HG03095 (cell line): ENCODE data around the gene DLG2.

Experiments
- ATAC-seq: cut with Tn5 transposase; IDR thresholded peaks from one replicate; pipeline ENCODE4 v1.9.1; 2021; ENCODE audit warnings: moderate library complexity; ENCODE audit not compliant: unreplicated experiment

Gene DLG2

GRCh38 chr11:84247129-84247528 is 1380.0 kb downstream of the DLG2 start:
- ATAC-seq: no peak

DNA sequence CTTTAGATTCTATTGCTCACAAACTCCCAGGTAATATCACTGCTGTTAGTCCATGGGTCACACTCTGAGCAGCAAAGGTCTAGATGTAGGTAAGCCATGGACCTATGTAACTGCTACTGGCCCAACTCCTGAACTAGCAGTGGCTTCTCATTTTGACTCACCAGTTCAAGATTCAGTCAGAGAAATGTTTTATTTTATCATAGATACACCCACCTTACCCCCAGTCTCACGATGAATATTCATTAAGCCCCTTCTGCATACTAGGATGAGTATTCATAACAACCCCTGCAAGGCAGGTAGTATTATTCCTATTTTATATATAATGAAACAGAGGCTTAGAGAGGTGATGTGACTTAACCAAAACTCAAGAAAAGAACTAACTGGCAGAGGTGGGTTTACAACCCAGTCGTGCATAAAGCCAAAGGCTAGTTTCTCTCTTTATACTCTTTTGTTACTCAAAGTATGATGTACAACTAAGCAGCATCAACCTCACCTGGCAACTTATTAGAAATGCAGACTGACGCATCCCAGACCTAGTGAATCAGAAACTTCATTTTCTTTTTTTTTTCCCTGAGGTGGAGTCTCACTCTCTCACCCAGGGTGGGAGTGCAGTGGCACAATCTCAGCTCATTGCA is 1383.4 kb downstream of the DLG2 start:
- ATAC-seq: peak; percentile 78

- no peak for ATAC-seq
Measured at GRCh38 chr11:84241343-84242131, 1385.6 kb downstream of the DLG2 start.

GRCh38 chr11:84240847-84241246 is 1386.3 kb downstream of the DLG2 start:
- no peak for ATAC-seq

GRCh38 chr11:84236436-84236835 is 1390.7 kb downstream of the DLG2 start:
- no peak for ATAC-seq

DNA sequence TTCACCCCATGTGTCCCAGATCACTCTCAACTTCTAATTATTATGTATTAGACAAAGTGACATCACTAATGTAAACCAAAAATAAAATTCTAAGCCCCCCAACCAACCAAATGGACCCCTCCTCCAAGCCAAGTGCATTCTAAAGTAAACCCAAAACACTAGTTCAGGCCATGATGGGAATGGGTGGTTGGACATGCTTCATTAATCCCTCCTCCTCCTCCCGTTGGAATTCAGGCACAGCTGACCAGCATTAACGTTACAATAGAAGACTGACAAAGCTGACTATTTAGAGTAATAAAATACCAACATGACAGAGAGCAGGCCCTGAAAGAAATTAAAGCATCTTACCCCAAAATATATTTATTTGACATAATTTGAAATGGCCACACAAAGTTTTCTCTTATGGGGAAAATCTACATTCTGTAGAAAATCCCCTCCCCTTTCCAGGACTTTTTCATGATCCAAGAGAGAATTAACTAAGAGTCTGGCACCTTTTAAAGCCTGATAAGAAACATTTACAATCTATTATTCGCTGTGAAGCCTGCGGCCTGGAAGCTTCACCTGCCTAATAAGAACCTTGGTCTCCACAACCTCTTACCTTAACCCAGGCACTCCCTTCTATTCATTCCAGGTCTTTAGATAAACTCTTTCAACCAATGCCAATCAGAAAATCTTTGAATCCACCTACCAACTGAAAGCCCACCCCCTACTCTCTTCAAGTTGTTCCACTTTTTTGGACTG is 1392.5 kb downstream of the DLG2 start:
- ATAC-seq: no peak

DNA sequence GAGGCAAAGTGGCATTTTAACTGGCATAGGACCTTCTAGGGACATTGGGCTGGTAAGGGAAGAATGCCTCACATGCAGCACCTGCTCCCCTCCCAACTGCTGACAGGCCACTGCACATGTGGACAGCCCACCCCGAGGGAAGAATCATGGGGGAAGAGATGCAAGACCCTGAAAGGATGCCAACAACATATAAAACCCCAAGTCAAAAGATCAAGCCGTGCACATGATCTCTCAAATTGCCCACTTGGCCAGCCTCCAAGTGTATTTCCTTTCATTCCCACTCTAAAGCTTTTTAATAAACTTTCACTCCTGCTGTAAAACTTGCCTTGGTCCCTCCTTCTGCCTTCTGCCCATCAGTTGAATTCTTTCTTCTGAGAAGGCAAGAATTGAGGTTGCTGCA is 1393.1 kb downstream of the DLG2 start:
- ATAC-seq: no peak

- ATAC-seq: no peak
Measured at GRCh38 chr11:84232511-84232910, 1394.6 kb downstream of the DLG2 start.

DNA sequence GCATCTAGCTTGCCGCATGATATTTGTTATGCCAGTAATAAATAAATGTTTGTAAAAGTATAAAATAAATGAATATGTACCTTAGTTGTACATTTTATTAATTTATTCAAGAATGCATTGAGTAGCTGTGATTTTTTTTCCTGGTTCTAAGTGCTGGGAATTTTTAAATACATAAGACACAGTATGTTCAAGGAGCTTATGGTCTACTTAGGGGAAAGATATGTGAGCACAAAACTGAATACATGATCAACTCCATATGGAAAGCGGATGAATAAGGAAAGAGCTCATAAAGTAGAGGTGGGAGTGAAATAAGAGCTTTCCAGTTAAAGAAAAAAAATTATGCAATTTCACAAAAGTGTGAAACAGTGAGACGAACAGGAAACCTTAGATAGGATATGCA is 1396.7 kb downstream of the DLG2 start:
- ATAC-seq: no peak

GRCh38 chr11:84227970-84228665 is 1399.0 kb downstream of the DLG2 start:
- no peak for ATAC-seq

- no peak for ATAC-seq
Measured at GRCh38 chr11:84224042-84224441, 1403.1 kb downstream of the DLG2 start.

DNA sequence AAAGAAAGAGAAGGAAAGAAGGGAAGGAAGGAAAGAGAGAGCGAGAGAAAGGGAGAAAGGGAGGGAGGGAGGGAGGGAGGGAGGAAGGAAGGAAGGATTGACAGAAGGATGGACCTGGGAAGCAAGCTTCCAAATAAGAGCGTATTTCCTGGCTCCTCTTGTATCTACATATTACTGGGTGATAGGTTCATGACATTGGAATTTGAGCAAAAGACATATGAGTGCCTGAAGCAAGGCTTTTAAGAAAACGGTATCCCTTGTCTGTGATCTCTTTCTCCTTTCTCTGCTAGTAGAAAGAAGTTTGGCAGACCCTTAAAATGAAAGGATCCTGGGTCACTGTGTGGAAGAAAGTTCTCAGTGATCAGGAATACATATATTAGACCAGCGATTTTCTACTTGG is 1408.8 kb downstream of the DLG2 start:
- ATAC-seq: no peak

DNA sequence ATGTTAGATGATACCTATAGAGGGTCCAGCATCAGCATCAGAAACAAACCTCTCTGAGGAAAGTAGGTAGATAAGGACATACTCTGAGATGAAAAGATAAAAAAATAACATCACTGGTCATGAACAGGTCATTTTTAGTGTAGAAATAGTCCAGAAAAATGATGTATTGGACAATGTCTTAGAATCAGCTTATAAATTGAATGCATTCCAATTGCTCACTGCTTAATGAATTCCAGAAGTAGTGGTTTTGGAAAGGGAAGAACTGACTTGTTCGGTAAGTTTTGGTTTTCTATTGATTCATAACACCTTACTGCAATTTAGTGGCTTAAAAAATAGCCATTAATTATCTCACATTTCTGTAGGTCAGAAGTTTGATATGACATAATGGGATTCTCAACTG is 1411.5 kb downstream of the DLG2 start:
- ATAC-seq: no peak

GRCh38 chr11:84214557-84214956 is 1412.6 kb downstream of the DLG2 start:
- ATAC-seq: no peak

GRCh38 chr11:84212468-84213390 is 1414.4 kb downstream of the DLG2 start:
- ATAC-seq: no peak

DNA sequence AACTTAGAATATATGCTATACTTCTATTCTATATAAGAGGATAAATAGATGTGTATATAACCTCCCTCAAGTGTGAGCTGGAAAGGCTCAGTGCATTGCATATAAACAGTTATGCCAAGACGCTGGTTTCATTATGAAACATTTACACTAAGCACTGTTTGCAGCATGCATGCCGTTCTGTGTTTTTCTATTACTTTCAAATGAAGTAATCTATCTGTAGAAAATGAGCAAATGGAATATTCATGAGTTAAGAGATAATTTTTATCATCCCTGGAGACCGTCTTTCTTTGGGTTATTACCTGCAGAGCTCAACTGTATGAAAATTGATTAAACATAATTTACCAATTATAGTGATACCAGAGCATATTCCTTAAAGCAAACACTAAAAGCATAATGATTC is 1415.2 kb downstream of the DLG2 start:
- ATAC-seq: no peak

DNA sequence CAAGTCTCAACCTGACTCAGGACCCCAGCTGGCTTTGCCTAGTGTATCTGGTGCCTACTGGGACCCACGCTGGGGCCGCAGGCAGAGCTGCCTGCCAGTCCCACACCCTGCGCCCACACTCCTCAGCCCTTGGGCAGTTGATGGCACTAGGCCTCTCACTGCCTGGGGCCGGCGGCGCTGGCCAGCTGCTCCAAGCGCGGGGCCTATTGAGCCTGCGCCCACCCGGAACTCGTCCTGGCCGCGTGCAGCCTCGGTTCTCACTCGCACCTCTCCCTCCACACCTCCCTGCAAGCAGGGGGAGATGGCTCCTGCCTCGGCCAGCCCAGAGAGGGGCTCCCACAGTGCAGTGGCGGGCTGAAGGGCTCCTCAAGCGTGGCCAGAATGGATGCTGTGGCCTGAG is 1432.4 kb downstream of the DLG2 start:
- ATAC-seq: no peak

DNA sequence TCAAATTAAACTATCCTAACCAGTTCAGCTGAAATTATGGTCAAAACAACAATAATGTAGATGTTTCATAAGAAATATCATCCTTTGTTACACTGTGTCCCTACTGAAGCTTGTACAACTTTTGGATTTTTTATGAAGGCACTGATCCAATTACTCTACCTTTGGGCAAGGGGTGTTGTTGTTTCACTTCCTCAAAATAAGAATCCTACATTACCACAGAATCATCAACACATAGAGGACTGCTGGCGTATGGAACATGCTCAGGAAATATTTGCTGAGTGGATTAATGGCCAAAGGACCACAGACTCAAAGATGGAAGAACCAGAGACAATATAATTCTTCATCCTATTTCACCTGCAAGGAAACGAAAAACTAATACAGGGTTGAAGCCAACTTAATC is 1433.4 kb downstream of the DLG2 start:
- ATAC-seq: no peak

DNA sequence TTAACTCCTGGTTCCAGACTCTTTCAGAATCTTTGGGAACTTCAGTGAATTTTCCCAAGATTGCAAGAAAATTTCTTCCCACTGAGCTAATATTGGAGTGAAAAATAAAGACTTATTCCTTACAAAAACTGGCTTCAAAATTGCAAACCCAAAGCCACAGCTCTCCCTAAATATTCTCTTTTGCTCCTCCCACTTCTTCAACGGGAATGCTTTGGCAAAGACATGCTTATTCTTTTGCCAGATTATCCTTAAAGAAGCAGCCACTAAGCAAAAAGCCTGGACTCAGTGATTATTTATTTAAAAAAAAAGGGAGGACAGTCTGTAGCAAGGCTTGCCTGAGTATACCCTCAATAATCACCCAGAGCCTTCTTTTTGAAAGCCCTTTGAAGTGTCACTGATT is 1438.6 kb downstream of the DLG2 start:
- ATAC-seq: no peak

DNA sequence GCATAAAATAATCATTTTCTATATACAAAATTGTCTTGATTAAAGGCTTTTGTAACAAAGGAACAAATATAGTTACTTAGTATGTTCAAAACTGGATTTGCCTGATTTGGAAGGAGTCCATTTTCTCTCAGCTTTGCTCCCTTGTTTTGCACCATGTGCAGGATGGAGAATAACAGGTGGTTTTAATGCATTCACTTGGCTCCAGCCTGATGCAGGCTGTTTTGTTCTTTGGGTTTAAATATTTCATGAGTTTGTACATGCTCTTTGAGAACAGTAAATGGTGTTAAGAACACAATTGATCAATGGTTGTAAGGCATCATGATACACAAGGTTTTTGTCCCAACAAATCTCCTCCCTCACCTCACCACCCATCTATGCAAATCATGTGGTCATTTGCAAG is 1454.1 kb downstream of the DLG2 start:
- no peak for ATAC-seq
